ENCODE measurements around the gene CARM1. TPM values are rescaled to one million over a fixed set of nuclear protein-coding genes. Genes with fewer than 3 reads are reported as not detected.

Gene CARM1
- total RNA-seq, 1 donor from 2014 or later = 34.4 TPM

DNA sequence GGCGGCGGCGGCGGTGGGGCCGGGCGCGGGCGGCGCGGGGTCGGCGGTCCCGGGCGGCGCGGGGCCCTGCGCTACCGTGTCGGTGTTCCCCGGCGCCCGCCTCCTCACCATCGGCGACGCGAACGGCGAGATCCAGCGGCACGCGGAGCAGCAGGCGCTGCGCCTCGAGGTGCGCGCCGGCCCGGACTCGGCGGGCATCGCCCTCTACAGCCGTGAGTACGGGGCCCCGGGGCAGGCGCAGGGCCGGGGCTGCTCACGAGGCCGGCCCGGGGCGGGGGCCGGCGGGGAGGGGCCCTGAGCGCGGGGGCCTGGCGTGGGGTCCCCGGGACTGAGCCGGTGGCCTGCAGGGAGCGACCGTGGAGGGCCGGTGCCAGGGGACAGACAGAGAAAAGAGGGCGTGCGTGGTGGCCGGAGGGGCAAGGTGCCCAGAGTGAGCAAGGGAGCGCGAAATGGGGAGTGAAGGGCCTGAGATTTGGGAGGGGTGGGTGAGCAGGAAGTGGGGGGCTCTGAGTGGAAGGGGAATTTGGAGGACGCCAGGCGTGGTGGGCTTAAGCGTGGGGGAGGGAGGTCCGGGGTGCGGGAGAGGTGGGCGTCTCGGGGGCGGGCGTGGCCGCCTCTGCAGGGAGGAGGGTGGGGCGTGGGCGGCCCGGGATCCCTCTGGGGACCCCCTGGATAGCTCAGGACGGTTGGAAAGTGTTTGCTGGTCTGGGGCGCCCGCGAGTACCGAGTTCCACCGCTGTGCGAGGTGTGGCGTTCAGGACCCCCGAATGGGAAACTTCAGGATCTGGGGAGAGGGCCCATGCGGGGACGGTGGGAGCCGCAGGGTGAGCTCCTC lies 575 bp downstream of the CARM1 start:
- Histone ChIP-seq H3K4me2 (peak overlapping the region; percentile 88), H3K4me3 (peak overlapping the region; percentile 90), H3K27ac (no peak overlapping the region), H3K36me3 (no peaks in the 10 kb centered on the region), H2AFZ (replicated peaks) (peak overlapping the region; percentile 70), H3K27me3 (no peaks in the 10 kb centered on the region), H3K4me1 (peaks cover 15% of the 10 kb centered on the region), H3K9ac (peak overlapping the region; percentile 59), H3K79me2 (ENCODE audit: low read depth) (peaks cover 53% of the 10 kb centered on the region), H3K9me3 (ENCODE audit: low read depth) (no peaks in the 10 kb centered on the region), H3F3A (ENCODE audit: low read depth) (peaks cover 23% of the 10 kb centered on the region), H4K20me1 (ENCODE audit: low read depth) (peaks cover 40% of the 10 kb centered on the region)
- H3K27me3 Mint-ChIP-seq (ENCODE audit: insufficient read depth, low read depth) = peaks cover 9% of the 10 kb centered on the region
- no peak for TF ChIP-seq EZH2 (IDR thresholded peaks at IDR 0.05)
- TF ChIP-seq, protein P1, sequence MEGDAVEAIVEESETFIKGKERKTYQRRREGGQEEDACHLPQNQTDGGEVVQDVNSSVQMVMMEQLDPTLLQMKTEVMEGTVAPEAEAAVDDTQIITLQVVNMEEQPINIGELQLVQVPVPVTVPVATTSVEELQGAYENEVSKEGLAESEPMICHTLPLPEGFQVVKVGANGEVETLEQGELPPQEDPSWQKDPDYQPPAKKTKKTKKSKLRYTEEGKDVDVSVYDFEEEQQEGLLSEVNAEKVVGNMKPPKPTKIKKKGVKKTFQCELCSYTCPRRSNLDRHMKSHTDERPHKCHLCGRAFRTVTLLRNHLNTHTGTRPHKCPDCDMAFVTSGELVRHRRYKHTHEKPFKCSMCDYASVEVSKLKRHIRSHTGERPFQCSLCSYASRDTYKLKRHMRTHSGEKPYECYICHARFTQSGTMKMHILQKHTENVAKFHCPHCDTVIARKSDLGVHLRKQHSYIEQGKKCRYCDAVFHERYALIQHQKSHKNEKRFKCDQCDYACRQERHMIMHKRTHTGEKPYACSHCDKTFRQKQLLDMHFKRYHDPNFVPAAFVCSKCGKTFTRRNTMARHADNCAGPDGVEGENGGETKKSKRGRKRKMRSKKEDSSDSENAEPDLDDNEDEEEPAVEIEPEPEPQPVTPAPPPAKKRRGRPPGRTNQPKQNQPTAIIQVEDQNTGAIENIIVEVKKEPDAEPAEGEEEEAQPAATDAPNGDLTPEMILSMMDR (IDR thresholded peaks at IDR 0.05) = peak; percentile 14
- no peak for TF ChIP-seq EZH2phosphoT487 (IDR thresholded peaks at IDR 0.05)
- peak overlapping the region; percentile 87 for H3K4me3 Mint-ChIP-seq
- peak overlapping the region; percentile 63 for H3K27ac Mint-ChIP-seq
- DNase-seq (ENCODE audit: low spot score) = peak; percentile 74
- H3K9me3 Mint-ChIP-seq = no peaks in the 10 kb centered on the region
- H3K4me1 Mint-ChIP-seq = peaks cover 22% of the 10 kb centered on the region
- H3K36me3 Mint-ChIP-seq = no peaks in the 10 kb centered on the region

GRCh38 chr19:10872546-10873107 lies 1.3 kb downstream of the CARM1 start:
- H3K4me2 ChIP-seq = peak overlapping the region; percentile 88
- H3K4me3 ChIP-seq = peak overlapping the region; percentile 90
- peak overlapping the region; percentile 87 for H3K4me3 Mint-ChIP-seq
- no peak overlapping the region for H2AFZ ChIP-seq (replicated peaks)
- peaks cover 9% of the 10 kb centered on the region for H3K27me3 Mint-ChIP-seq (ENCODE audit: insufficient read depth, low read depth)
- no peaks in the 10 kb centered on the region for H3K36me3 ChIP-seq
- peaks cover 23% of the 10 kb centered on the region for H3F3A ChIP-seq (ENCODE audit: low read depth)
- TF ChIP-seq EZH2phosphoT487 (IDR thresholded peaks at IDR 0.05) (no peak), EZH2 (IDR thresholded peaks at IDR 0.05) (no peak)
- TF ChIP-seq, protein P1 (IDR thresholded peaks at IDR 0.05) = no peak
- H3K27me3 ChIP-seq = no peaks in the 10 kb centered on the region
- H4K20me1 ChIP-seq (ENCODE audit: low read depth) = peaks cover 47% of the 10 kb centered on the region
- H3K4me1 Mint-ChIP-seq = peaks cover 24% of the 10 kb centered on the region
- H3K27ac ChIP-seq = no peak overlapping the region
- peaks cover 15% of the 10 kb centered on the region for H3K4me1 ChIP-seq
- peak overlapping the region; percentile 59 for H3K9ac ChIP-seq
- no peaks in the 10 kb centered on the region for H3K36me3 Mint-ChIP-seq
- no peaks in the 10 kb centered on the region for H3K9me3 ChIP-seq (ENCODE audit: low read depth)
- peaks cover 60% of the 10 kb centered on the region for H3K79me2 ChIP-seq (ENCODE audit: low read depth)
- no peaks in the 10 kb centered on the region for H3K9me3 Mint-ChIP-seq
- DNase-seq (ENCODE audit: low spot score) = no peak
- peak overlapping the region; percentile 5 for H3K27ac Mint-ChIP-seq

DNA sequence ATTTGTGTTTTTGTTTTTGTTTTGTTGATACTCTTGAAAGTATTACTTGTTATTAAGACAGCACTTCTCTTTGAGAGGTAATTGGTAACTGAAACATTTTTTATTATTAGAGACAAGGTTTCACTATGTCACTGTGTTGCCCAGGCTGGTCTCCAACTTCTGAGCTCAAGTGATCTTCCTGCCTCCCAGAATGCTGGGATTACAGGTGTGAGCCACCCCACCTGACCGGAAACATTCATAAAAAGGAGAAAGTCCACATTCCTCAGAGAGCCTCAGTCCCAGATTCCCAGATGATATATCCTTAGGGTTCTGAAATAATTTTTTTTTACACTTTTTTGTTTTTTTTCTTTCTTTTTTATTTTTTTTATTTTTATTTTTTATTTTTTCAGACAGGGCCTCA lies 2.7 kb downstream of the CARM1 start:
- Histone ChIP-seq H3K4me3 (no peak overlapping the region), H3K36me3 (no peaks in the 10 kb centered on the region), H3F3A (ENCODE audit: low read depth) (peaks cover 23% of the 10 kb centered on the region), H3K4me1 (peaks cover 15% of the 10 kb centered on the region), H4K20me1 (ENCODE audit: low read depth) (peaks cover 61% of the 10 kb centered on the region), H3K27ac (no peak overlapping the region), H3K79me2 (ENCODE audit: low read depth) (peaks cover 74% of the 10 kb centered on the region), H3K9ac (no peak overlapping the region), H2AFZ (replicated peaks) (no peak overlapping the region), H3K4me2 (no peak overlapping the region), H3K9me3 (ENCODE audit: low read depth) (no peaks in the 10 kb centered on the region), H3K27me3 (no peaks in the 10 kb centered on the region)
- peaks cover 9% of the 10 kb centered on the region for H3K27me3 Mint-ChIP-seq (ENCODE audit: insufficient read depth, low read depth)
- no peaks in the 10 kb centered on the region for H3K9me3 Mint-ChIP-seq
- H3K4me3 Mint-ChIP-seq = peak overlapping the region; percentile 79
- no peak for DNase-seq (ENCODE audit: low spot score)
- TF ChIP-seq EZH2 (IDR thresholded peaks at IDR 0.05) (no peak), EZH2phosphoT487 (IDR thresholded peaks at IDR 0.05) (no peak)
- TF ChIP-seq, protein P1 (IDR thresholded peaks at IDR 0.05) = no peak
- no peaks in the 10 kb centered on the region for H3K36me3 Mint-ChIP-seq
- peaks cover 32% of the 10 kb centered on the region for H3K4me1 Mint-ChIP-seq
- no peak overlapping the region for H3K27ac Mint-ChIP-seq
